Esophagus squamous epithelium (tissue), 5 donors: ENCODE measurements around the gene JAZF1. TPM values are rescaled to one million over a fixed set of nuclear protein-coding genes. Genes with fewer than 3 reads are reported as not detected.

ENCODE experiments used
- DNase-seq: peaks from one replicate; lab custom pipeline; 2025; lab: John Stamatoyannopoulos, UW
- H3K27ac ChIP-seq, 4 donors: fragments of 200-600 bp; sonication (generic); one replicate each; pipeline ENCODE4 v1.5.1; 2016 to 2019; ENCODE audit warnings: mild to moderate bottlenecking in 1 of 4
- H3K27me3 ChIP-seq, 4 donors: fragments of 200-600 bp; sonication (generic); 1 replicate in 3 of 4; 2 replicates in 1 of 4; pipeline versions ENCODE4 v1.5.1 to v1.6.0; 2017 to 2021; ENCODE audit warnings: antibody characterized with exemption in 1 of 4
- H3K36me3 ChIP-seq, 3 donors: fragments of 200-600 bp; sonication (generic); one replicate each; pipeline ENCODE4 v1.5.1; 2016 to 2019
- H3K4me1 ChIP-seq, 3 donors: fragments of 200-600 bp; sonication (generic); one replicate each; pipeline ENCODE4 v1.5.1; 2017 to 2019
- H3K4me3 ChIP-seq, 4 donors: fragments of 200-600 bp; sonication (generic); 1 replicate in 3 of 4; 2 replicates in 1 of 4; pipeline ENCODE4 v1.5.1; 2016 to 2019; ENCODE audit warnings: mild to moderate bottlenecking in 2 of 4, moderate library complexity in 1 of 4
- H3K9me3 ChIP-seq, 3 donors: fragments of 200-600 bp; sonication (generic); one replicate each; pipeline ENCODE4 v1.5.1; 2016 to 2019
- CTCF ChIP-seq, 6 experiments: fragments of 450-650 bp in 4 of 6; fragments of 200-600 bp in 2 of 6; sonication (generic) in 2 of 6; IDR thresholded peaks; one replicate each; pipeline ENCODE4 v1.5.1; 2016 to 2019; ENCODE audit warnings: antibody characterized with exemption in 6 of 6, mild to moderate bottlenecking in 4 of 6, moderate library complexity in 4 of 6
- POLR2A ChIP-seq, 4 donors: fragments of 450-650 bp; IDR thresholded peaks; one replicate each; pipeline ENCODE4 v1.6.1; 2017; ENCODE audit warnings: antibody characterized with exemption in 4 of 4, mild to moderate bottlenecking in 4 of 4, moderate library complexity in 3 of 4
- WGBS, 2 donors: methylation state at CpG; one replicate each; pipeline ENCODE4 v1.1.5; 2018; 5-methylcytosine and 5-hydroxymethylcytosine counted together
- intact Hi-C: fragments of 100-400 bp; cut with DNase I; formaldehyde crosslinking; loops from one replicate; pipeline ENCODE4 v1.15.0; 2022
- total RNA-seq, 4 donors: library from RNA; depleted of rRNA; stranded (reverse); fragments of >200 nt; gene quantifications; one replicate each; pipeline ENCODE4 v1.1.0, GENCODE V29; 2016
- donor health status: DM: yes; HTN: yes; CAD: no.

The JAZF1 gene
- total RNA-seq, 4 donors from 2014 or later = 1.3 to 8.6 (median 2.0) TPM

GRCh38 chr7:27834179-27834921 lies 346.2 kb downstream of the JAZF1 start:
- Histone ChIP-seq H3K27me3 (no peaks in the 10 kb centered on the region), H3K27ac (no peak overlapping the region), H3K36me3 (peaks cover 0 to 44% (median 0%) of the 10 kb centered on the region in 3 donors), H3K4me3 (no peak overlapping the region), H3K4me1 (no peaks in the 10 kb centered on the region), H3K9me3 (no peaks in the 10 kb centered on the region)
- WGBS, 2 donors = 78% methylated on average over 6 to 7 of the region's 7 CpGs
- DNase-seq = no peak
- intact Hi-C loops = no loop called here
- TF ChIP-seq CTCF (IDR thresholded peaks at IDR 0.05) (no peak), POLR2A (IDR thresholded peaks at IDR 0.05) (no peak)

- TF ChIP-seq CTCF (IDR thresholded peaks at IDR 0.05) = no peak
- TF ChIP-seq POLR2A (IDR thresholded peaks at IDR 0.05) = no peak
- DNase-seq = no peak
- Histone ChIP-seq H3K27me3 (no peaks in the 10 kb centered on the region), H3K27ac (no peak overlapping the region), H3K4me1 (no peaks in the 10 kb centered on the region), H3K36me3 (peaks cover 0 to 82% (median 0%) of the 10 kb centered on the region in 3 donors), H3K9me3 (no peaks in the 10 kb centered on the region), H3K4me3 (no peak overlapping the region)
- WGBS, 2 donors = 94 to 97% methylated on average over 5 of the region's 5 CpGs
- intact Hi-C loops = no loop called here
Measured at GRCh38 chr7:27826357-27826756, 354.2 kb downstream of the JAZF1 start.

GRCh38 chr7:27825891-27826290 lies 354.7 kb downstream of the JAZF1 start:
- whole genome bisulfite sequencing, 2 donors = 80 to 97% methylated on average over 2 of the region's 2 CpGs
- Histone ChIP-seq H3K4me1 (no peaks in the 10 kb centered on the region), H3K27me3 (no peaks in the 10 kb centered on the region), H3K9me3 (no peaks in the 10 kb centered on the region), H3K27ac (no peak overlapping the region), H3K4me3 (no peak overlapping the region), H3K36me3 (peaks cover 0 to 80% (median 0%) of the 10 kb centered on the region in 3 donors)
- no peak for DNase-seq
- intact Hi-C loops = no loop called here
- TF ChIP-seq CTCF (IDR thresholded peaks at IDR 0.05) (no peak), POLR2A (IDR thresholded peaks at IDR 0.05) (no peak)

GRCh38 chr7:27822245-27822644 lies 358.4 kb downstream of the JAZF1 start:
- intact Hi-C loops = no loop called here
- Histone ChIP-seq H3K4me1 (no peaks in the 10 kb centered on the region), H3K27me3 (no peaks in the 10 kb centered on the region), H3K4me3 (no peak overlapping the region), H3K9me3 (no peaks in the 10 kb centered on the region), H3K36me3 (peaks cover 0 to 85% (median 0%) of the 10 kb centered on the region in 3 donors), H3K27ac (no peak overlapping the region)
- DNase-seq = no peak
- TF ChIP-seq POLR2A (IDR thresholded peaks at IDR 0.05) (no peak), CTCF (IDR thresholded peaks at IDR 0.05) (no peak)
- WGBS, 2 donors = 75 to 76% methylated on average over 2 of the region's 2 CpGs

- peaks cover 0 to 2% (median 0%) of the 10 kb centered on the region in 3 donors for H3K4me1 ChIP-seq
- DNase-seq = no peak
- H3K36me3 ChIP-seq = peaks cover 0 to 56% (median 0%) of the 10 kb centered on the region in 3 donors
- no peak for TF ChIP-seq CTCF (IDR thresholded peaks at IDR 0.05)
- TF ChIP-seq POLR2A (IDR thresholded peaks at IDR 0.05) = no peak
- H3K27ac ChIP-seq = no peak overlapping the region
- H3K27me3 ChIP-seq = no peaks in the 10 kb centered on the region
- no peak overlapping the region for H3K4me3 ChIP-seq
- intact Hi-C loops = no loop called here
- no peaks in the 10 kb centered on the region for H3K9me3 ChIP-seq
- 89 to 95% methylated on average over 2 of the region's 2 CpGs for WGBS, 2 donors
Measured at GRCh38 chr7:27812706-27813105, 367.9 kb downstream of the JAZF1 start.
